GM23338 (cell line): ENCODE measurements around the gene PKD1L1. TPM values are rescaled to one million over a fixed set of nuclear protein-coding genes. Genes with fewer than 3 reads are reported as not detected.

Source experiments
- ATAC-seq: fragments of 200-7000 bp; cut with Tn5 transposase; 3 replicates; pipeline ENCODE4 v1.9.1; 2020
- DNase-seq: peaks from one replicate; pipeline ENCODE4 v3.0.0-alpha.2; 2015; ENCODE audit warnings: low spot score
- H2AFZ ChIP-seq: fragments of 200-600 bp; sonication (generic); 2 replicates; pipeline ENCODE4 v1.8.0; 2016; ENCODE audit warnings: antibody characterized with exemption, mild to moderate bottlenecking, moderate library complexity
- H3F3A ChIP-seq: fragments of 200-600 bp; sonication (generic); replicated peaks from 2 replicates; pipeline ENCODE4 v1.8.0; 2017; ENCODE audit warnings: antibody characterized with exemption, mixed run types, low read depth
- H3K27ac ChIP-seq: fragments of 200-600 bp; sonication (generic); 2 replicates; pipeline ENCODE4 v1.6.1; 2016; ENCODE audit warnings: low read depth
- H3K27me3 ChIP-seq: fragments of 200-600 bp; sonication (generic); 2 replicates; pipeline ENCODE4 v1.8.0; 2016; ENCODE audit warnings: mild to moderate bottlenecking, mixed run types, moderate library complexity; ENCODE audit not compliant: insufficient read depth
- H3K36me3 ChIP-seq: fragments of 200-600 bp; sonication (generic); 2 replicates; pipeline ENCODE4 v1.8.0; 2016; ENCODE audit warnings: mild to moderate bottlenecking; ENCODE audit not compliant: insufficient read depth
- H3K4me1 ChIP-seq: fragments of 200-600 bp; sonication (generic); 2 replicates; pipeline ENCODE4 v1.8.0; 2016; ENCODE audit warnings: mild to moderate bottlenecking, moderate library complexity; ENCODE audit not compliant: insufficient read depth
- H3K4me2 ChIP-seq: fragments of 200-600 bp; sonication (generic); 2 replicates; pipeline ENCODE4 v1.7.1; 2017; ENCODE audit warnings: mixed run types
- H3K4me3 ChIP-seq: fragments of 200-600 bp; sonication (generic); 2 replicates; pipeline ENCODE4 v1.6.1; 2016; ENCODE audit warnings: mixed run types
- H3K79me2 ChIP-seq: fragments of 200-600 bp; sonication (generic); replicated peaks from 2 replicates; pipeline ENCODE4 v1.8.0; 2017; ENCODE audit warnings: mild to moderate bottlenecking; ENCODE audit not compliant: insufficient read depth
- H3K9me2 ChIP-seq: fragments of 200-600 bp; sonication (generic); 2 replicates; pipeline ENCODE4 v1.8.0; 2017; ENCODE audit not compliant: insufficient read depth
- H4K20me1 ChIP-seq: fragments of 200-600 bp; sonication (generic); replicated peaks from 2 replicates; pipeline ENCODE4 v1.8.0; 2017; ENCODE audit warnings: mild to moderate bottlenecking; ENCODE audit not compliant: insufficient read depth
- H3K27ac Mint-ChIP-seq: 2 replicates; pipeline ENCODE4 v1.8.0; 2020; ENCODE audit warnings: inconsistent platforms, mild to moderate bottlenecking, moderate library complexity, mixed read lengths
- H3K27me3 Mint-ChIP-seq: 3 replicates; pipeline ENCODE4 v1.8.0; 2022; ENCODE audit warnings: low read depth, mild to moderate bottlenecking, moderate library complexity, mixed read lengths, inconsistent platforms; ENCODE audit not compliant: insufficient read depth, poor library complexity
- H3K36me3 Mint-ChIP-seq: 3 replicates; pipeline ENCODE4 v1.8.0; 2021; ENCODE audit warnings: low read depth, mild to moderate bottlenecking, inconsistent platforms, moderate library complexity, mixed read lengths
- H3K4me1 Mint-ChIP-seq: 3 replicates; pipeline ENCODE4 v1.8.0; 2020; ENCODE audit warnings: mild to moderate bottlenecking, inconsistent platforms, mixed read lengths
- H3K4me3 Mint-ChIP-seq: 3 replicates; pipeline ENCODE4 v1.8.0; 2021; ENCODE audit warnings: moderate library complexity, mild to moderate bottlenecking, inconsistent platforms, mixed read lengths
- H3K9me3 Mint-ChIP-seq: 3 replicates; pipeline ENCODE4 v1.8.0; 2020; ENCODE audit warnings: moderate library complexity, mild to moderate bottlenecking, inconsistent platforms, mixed read lengths
- CTCF ChIP-seq, 2 experiments: fragments of 200-600 bp in 1 of 2; sonication (generic) in 1 of 2; conservative IDR thresholded peaks; 2 replicates each; pipeline versions ENCODE4 v1.5.1 to v1.6.1; 2016 to 2017; ENCODE audit warnings: antibody characterized with exemption in 2 of 2, low read depth in 2 of 2, mild to moderate bottlenecking in 2 of 2, moderate library complexity in 1 of 2
- ETS1 ChIP-seq: IDR thresholded peaks from 2 replicates; pipeline ENCODE4 v1.6.1; 2016; ENCODE audit warnings: antibody characterized with exemption
- JUNB ChIP-seq: IDR thresholded peaks from one replicate; pipeline ENCODE4 v1.6.1; 2016; ENCODE audit warnings: antibody characterized with exemption; ENCODE audit not compliant: unreplicated experiment
- REST ChIP-seq: IDR thresholded peaks from one replicate; pipeline ENCODE4 v1.6.1; 2018; ENCODE audit warnings: antibody characterized with exemption; ENCODE audit not compliant: unreplicated experiment
- ZNF114 ChIP-seq: fragments of 250-450 bp; sonication (Bioruptor Pico); IDR thresholded peaks from 2 replicates; pipeline ENCODE4 v1.5.0; 2020; ENCODE audit warnings: mild to moderate bottlenecking, moderate library complexity
- ZNF331 ChIP-seq: fragments of 250-450 bp; sonication (Bioruptor Pico); IDR thresholded peaks from 2 replicates; pipeline ENCODE4 v1.5.0; 2020; ENCODE audit warnings: low read depth, mild to moderate bottlenecking, moderate library complexity
- polyA plus RNA-seq: library from polyadenylated mRNA; unstranded; fragments of >200 nt; fragmentation: Nextera tagmentation; extraction: Ambion mirVana; gene quantifications from 2 replicates; pipeline ENCODE4 v1.2.1, GENCODE V29; 2016
- total RNA-seq: library from RNA; depleted of rRNA; stranded (reverse); fragments of >200 nt; shearing (Covaris generic); gene quantifications from 2 replicates; pipeline ENCODE4 v1.2.3, GENCODE V29; 2014
- TF ChIP-seq, protein P1 (sequence below): fragments of 250-450 bp; sonication (Bioruptor Pico); IDR thresholded peaks from 2 replicates; pipeline ENCODE4 v1.5.0; 2020; ENCODE audit warnings: mild to moderate bottlenecking, moderate library complexity

PKD1L1 gene
- total and polyA plus RNA-seq, 2 experiments from 2014 or later, result 0.03 TPM; not detected in 1

DNA sequence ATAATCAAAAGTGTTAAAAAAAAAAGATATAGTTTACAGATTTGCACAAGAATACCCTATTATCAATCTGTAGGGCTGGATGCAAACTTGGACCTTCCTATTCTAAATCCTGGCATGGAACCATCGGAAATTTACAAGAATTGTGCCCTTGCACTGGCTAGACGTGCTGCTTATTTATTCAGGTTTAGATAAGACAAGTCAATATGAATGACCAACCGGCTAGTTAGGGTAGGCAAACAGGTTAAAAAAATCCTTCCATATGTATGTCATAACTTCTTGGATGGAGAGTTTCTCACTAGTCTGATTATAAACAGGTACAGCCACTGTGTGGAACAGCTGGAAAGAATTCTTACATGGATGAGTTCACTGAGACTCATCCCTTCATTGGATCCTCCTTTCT lies 41.4 kb downstream of the PKD1L1 start:
- DNase-seq, result no peak
- H3K79me2 ChIP-seq, result no peaks in the 10 kb centered on the region
- H3K4me2 ChIP-seq, result no peak overlapping the region
- no peak overlapping the region for H3K27ac ChIP-seq
- Mint-ChIP-seq H3K4me1 (peaks cover 24% of the 10 kb centered on the region), H3K27me3 (peaks cover 6% of the 10 kb centered on the region), H3K27ac (no peak overlapping the region), H3K36me3 (no peaks in the 10 kb centered on the region), H3K4me3 (no peak overlapping the region), H3K9me3 (no peaks in the 10 kb centered on the region)
- TF ChIP-seq ZNF331 (no peak), JUNB (no peak)
- no peaks in the 10 kb centered on the region for H3F3A ChIP-seq
- no peak overlapping the region for H3K4me3 ChIP-seq
- no peaks in the 10 kb centered on the region for H4K20me1 ChIP-seq
- no peak for ATAC-seq
- no peaks in the 10 kb centered on the region for H3K27me3 ChIP-seq
- H3K9me2 ChIP-seq, result peaks cover 4% of the 10 kb centered on the region; the same call in 1 of the 2 replicates
- no peaks in the 10 kb centered on the region for H3K36me3 ChIP-seq
- H2AFZ ChIP-seq, result no peak overlapping the region
- H3K4me1 ChIP-seq, result peaks cover 12% of the 10 kb centered on the region

DNA sequence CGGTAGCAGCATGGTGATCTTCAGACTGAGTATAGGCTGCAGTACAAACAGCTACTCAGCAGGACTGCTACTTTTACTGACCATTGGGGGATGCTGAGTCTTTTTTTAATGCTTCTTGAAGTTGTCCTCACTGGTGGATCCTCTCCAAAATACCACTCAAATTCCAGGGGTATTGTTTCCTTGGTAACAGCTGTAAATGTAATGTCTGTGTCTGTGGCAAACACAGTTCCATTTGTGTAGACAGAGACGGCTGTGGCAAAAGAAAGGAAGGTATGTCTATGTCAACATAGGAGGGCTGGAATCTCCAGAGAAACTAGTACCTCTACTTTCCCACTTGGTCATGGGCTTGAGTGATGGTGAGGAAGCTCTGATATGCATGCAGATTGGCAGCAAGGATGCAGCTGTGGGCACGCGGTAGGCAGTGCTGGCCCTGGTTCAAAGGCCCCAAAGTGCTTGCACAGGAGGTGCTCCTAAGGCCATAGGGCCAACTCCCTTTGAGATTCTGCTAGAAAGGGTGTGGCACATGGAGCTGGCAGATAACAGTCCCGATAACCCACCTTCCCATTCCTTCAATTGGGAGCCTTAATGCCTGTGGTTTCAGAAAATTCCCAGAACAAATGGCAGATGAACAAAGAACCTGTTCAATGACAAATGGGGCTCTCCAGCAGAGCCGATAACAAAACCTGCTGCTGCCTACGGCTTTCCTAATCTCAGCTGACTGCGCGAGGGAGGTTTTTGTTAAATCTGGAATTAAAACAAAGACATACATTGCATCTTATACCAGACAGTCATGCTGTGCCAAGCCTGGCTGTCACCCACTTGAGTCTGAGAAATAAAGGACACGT lies 43.0 kb downstream of the PKD1L1 start:
- H3K9me3 Mint-ChIP-seq, result no peaks in the 10 kb centered on the region
- 0 out of 2 replicates have a peak overlapping the region, but pooled peaks have one; percentile 45 for H3K4me2 ChIP-seq
- DNase-seq, result no peak
- ATAC-seq, result peak; percentile 56
- H3K4me1 ChIP-seq, result peaks cover 12% of the 10 kb centered on the region
- H3K27me3 ChIP-seq, result no peaks in the 10 kb centered on the region
- H3K27me3 Mint-ChIP-seq, result peaks cover 8% of the 10 kb centered on the region
- peaks cover 29% of the 10 kb centered on the region for H3K4me1 Mint-ChIP-seq
- H2AFZ ChIP-seq, result no peak overlapping the region
- H3K36me3 ChIP-seq, result no peaks in the 10 kb centered on the region
- no peak overlapping the region for H3K4me3 Mint-ChIP-seq
- peaks cover 4% of the 10 kb centered on the region; the same call in 1 of the 2 replicates for H3K9me2 ChIP-seq
- H3K27ac ChIP-seq, result no peak overlapping the region
- H4K20me1 ChIP-seq, result no peaks in the 10 kb centered on the region
- no peaks in the 10 kb centered on the region for H3K79me2 ChIP-seq
- H3K36me3 Mint-ChIP-seq, result no peaks in the 10 kb centered on the region
- H3K27ac Mint-ChIP-seq, result no peak overlapping the region
- H3F3A ChIP-seq, result no peaks in the 10 kb centered on the region
- H3K4me3 ChIP-seq, result no peak overlapping the region
- TF ChIP-seq ZNF114 (no peak), CTCF (conservative IDR thresholded peaks at IDR 0.05; ENCODE audit: low read depth in 2 of 2) (no peak), ZNF331 (no peak), ETS1 (no peak), REST (no peak), JUNB (no peak)
- TF ChIP-seq, protein P1, sequence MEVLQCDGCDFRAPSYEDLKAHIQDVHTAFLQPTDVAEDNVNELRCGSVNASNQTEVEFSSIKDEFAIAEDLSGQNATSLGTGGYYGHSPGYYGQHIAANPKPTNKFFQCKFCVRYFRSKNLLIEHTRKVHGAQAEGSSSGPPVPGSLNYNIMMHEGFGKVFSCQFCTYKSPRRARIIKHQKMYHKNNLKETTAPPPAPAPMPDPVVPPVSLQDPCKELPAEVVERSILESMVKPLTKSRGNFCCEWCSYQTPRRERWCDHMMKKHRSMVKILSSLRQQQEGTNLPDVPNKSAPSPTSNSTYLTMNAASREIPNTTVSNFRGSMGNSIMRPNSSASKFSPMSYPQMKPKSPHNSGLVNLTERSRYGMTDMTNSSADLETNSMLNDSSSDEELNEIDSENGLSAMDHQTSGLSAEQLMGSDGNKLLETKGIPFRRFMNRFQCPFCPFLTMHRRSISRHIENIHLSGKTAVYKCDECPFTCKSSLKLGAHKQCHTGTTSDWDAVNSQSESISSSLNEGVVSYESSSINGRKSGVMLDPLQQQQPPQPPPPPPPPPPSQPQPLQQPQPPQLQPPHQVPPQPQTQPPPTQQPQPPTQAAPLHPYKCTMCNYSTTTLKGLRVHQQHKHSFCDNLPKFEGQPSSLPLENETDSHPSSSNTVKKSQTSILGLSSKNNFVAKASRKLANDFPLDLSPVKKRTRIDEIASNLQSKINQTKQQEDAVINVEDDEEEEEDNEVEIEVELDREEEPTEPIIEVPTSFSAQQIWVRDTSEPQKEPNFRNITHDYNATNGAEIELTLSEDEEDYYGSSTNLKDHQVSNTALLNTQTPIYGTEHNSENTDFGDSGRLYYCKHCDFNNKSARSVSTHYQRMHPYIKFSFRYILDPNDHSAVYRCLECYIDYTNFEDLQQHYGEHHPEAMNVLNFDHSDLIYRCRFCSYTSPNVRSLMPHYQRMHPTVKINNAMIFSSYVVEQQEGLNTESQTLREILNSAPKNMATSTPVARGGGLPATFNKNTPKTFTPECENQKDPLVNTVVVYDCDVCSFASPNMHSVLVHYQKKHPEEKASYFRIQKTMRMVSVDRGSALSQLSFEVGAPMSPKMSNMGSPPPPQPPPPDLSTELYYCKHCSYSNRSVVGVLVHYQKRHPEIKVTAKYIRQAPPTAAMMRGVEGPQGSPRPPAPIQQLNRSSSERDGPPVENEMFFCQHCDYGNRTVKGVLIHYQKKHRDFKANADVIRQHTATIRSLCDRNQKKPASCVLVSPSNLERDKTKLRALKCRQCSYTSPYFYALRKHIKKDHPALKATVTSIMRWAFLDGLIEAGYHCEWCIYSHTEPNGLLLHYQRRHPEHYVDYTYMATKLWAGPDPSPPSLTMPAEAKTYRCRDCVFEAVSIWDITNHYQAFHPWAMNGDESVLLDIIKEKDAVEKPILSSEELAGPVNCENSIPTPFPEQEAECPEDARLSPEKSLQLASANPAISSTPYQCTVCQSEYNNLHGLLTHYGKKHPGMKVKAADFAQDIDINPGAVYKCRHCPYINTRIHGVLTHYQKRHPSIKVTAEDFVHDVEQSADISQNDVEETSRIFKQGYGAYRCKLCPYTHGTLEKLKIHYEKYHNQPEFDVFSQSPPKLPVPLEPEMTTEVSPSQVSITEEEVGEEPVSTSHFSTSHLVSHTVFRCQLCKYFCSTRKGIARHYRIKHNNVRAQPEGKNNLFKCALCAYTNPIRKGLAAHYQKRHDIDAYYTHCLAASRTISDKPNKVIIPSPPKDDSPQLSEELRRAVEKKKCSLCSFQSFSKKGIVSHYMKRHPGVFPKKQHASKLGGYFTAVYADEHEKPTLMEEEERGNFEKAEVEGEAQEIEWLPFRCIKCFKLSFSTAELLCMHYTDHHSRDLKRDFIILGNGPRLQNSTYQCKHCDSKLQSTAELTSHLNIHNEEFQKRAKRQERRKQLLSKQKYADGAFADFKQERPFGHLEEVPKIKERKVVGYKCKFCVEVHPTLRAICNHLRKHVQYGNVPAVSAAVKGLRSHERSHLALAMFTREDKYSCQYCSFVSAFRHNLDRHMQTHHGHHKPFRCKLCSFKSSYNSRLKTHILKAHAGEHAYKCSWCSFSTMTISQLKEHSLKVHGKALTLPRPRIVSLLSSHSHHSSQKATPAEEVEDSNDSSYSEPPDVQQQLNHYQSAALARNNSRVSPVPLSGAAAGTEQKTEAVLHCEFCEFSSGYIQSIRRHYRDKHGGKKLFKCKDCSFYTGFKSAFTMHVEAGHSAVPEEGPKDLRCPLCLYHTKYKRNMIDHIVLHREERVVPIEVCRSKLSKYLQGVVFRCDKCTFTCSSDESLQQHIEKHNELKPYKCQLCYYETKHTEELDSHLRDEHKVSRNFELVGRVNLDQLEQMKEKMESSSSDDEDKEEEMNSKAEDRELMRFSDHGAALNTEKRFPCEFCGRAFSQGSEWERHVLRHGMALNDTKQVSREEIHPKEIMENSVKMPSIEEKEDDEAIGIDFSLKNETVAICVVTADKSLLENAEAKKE (CRISPR knock-in tag), result no peak
